HEK293 (cell line): ENCODE results near the gene UACA.

Experiments
- CTCF ChIA-PET: fragments of 350-600 bp; formaldehyde crosslinking; extraction: SDS; loops from one replicate; lab custom pipeline; 2021; ENCODE audit warnings: antibody characterized with exemption; lab: Yijun Ruan, JAX
- POLR2A ChIA-PET: fragments of 300-600 bp; formaldehyde crosslinking; extraction: SDS; loops from one replicate; lab custom pipeline; 2020; ENCODE audit warnings: antibody characterized with exemption, inconsistent platforms; lab: Yijun Ruan, JAX
- H3K27ac ChIP-seq: fragments of 200-500 bp; sonication (Bioruptor generic); 2 replicates; pipeline ENCODE4 v1.5.1; 2014; ENCODE audit warnings: low read depth, low read length, control low read depth, inconsistent platforms; ENCODE audit errors: extremely low read depth
- H3K36me3 ChIP-seq, 2 experiments: fragments of 200-500 bp in 1 of 2; sonication (Bioruptor generic) in 1 of 2; 1 replicate in 1 of 2; 2 replicates in 1 of 2; pipeline ENCODE4 v1.5.1; 2014 to 2017; ENCODE audit warnings: inconsistent platforms in 2 of 2, low read length in 2 of 2; ENCODE audit not compliant: control insufficient read depth in 2 of 2, insufficient read depth in 1 of 2
- H3K4me1 ChIP-seq: fragments of 200-500 bp; sonication (Bioruptor generic); 2 replicates; pipeline ENCODE4 v1.5.1; 2014; ENCODE audit warnings: mild to moderate bottlenecking, low read length, inconsistent platforms; ENCODE audit not compliant: control insufficient read depth, insufficient read depth
- H3K4me3 ChIP-seq: 2 replicates; pipeline ENCODE4 v1.5.1; 2011; ENCODE audit warnings: low read depth, mild to moderate bottlenecking, control low read depth, low read length, moderate library complexity
- H3K9me3 ChIP-seq: fragments of 200-500 bp; sonication (Bioruptor generic); 2 replicates; pipeline ENCODE4 v1.5.1; 2014; ENCODE audit warnings: low read depth, low read length, inconsistent platforms; ENCODE audit not compliant: control insufficient read depth, insufficient read depth
- FEZF1 ChIP-seq: fragments of 450-650 bp; formaldehyde crosslinking; IDR thresholded peaks from 2 replicates; pipeline ENCODE4 v1.5.1; 2016; ENCODE audit warnings: missing biosample characterization, missing genetic modification characterization
- GFI1B ChIP-seq: fragments of 450-650 bp; formaldehyde crosslinking; IDR thresholded peaks from 2 replicates; pipeline ENCODE4 v1.5.1; 2016; ENCODE audit warnings: missing biosample characterization, missing genetic modification characterization
- GLIS1 ChIP-seq: fragments of 450-650 bp; formaldehyde crosslinking; IDR thresholded peaks from 2 replicates; pipeline ENCODE4 v1.5.1; 2016; ENCODE audit warnings: missing biosample characterization, missing genetic modification characterization
- ZNF112 ChIP-seq: fragments of 450-650 bp; formaldehyde crosslinking; IDR thresholded peaks from 2 replicates; pipeline ENCODE4 v1.5.0; 2017; ENCODE audit warnings: missing biosample characterization, missing genetic modification characterization
- ZNF146 ChIP-seq: fragments of 450-650 bp; formaldehyde crosslinking; IDR thresholded peaks from 2 replicates; pipeline ENCODE4 v1.5.1; 2016; ENCODE audit warnings: missing biosample characterization, missing genetic modification characterization
- ZNF19 ChIP-seq: fragments of 450-650 bp; formaldehyde crosslinking; IDR thresholded peaks from 2 replicates; pipeline ENCODE4; 2016; ENCODE audit warnings: missing biosample characterization, missing genetic modification characterization, low read depth
- ZNF239 ChIP-seq: fragments of 450-650 bp; formaldehyde crosslinking; IDR thresholded peaks from 2 replicates; pipeline ENCODE4 v1.5.1; 2016; ENCODE audit warnings: missing biosample characterization, missing genetic modification characterization
- ZNF37A ChIP-seq: fragments of 450-650 bp; IDR thresholded peaks from 2 replicates; pipeline ENCODE4 v1.5.1; 2018; ENCODE audit warnings: missing biosample characterization, missing genetic modification characterization
- ZNF423 ChIP-seq: fragments of 450-650 bp; formaldehyde crosslinking; IDR thresholded peaks from 2 replicates; pipeline ENCODE4 v1.5.1; 2016; ENCODE audit warnings: missing biosample characterization, missing genetic modification characterization
- ZNF623 ChIP-seq: fragments of 450-650 bp; formaldehyde crosslinking; IDR thresholded peaks from 2 replicates; pipeline ENCODE4 v1.5.1; 2016; ENCODE audit warnings: missing biosample characterization, missing genetic modification characterization
- ZNF660 ChIP-seq: fragments of 450-650 bp; IDR thresholded peaks from 2 replicates; pipeline ENCODE4 v1.5.1; 2018; ENCODE audit warnings: missing biosample characterization, mild to moderate bottlenecking, missing genetic modification characterization
- ZNF670 ChIP-seq: fragments of 450-650 bp; formaldehyde crosslinking; IDR thresholded peaks from 2 replicates; pipeline ENCODE4 v1.5.1; 2016; ENCODE audit warnings: missing biosample characterization, missing genetic modification characterization, low read depth
- ZNF707 ChIP-seq: fragments of 450-650 bp; formaldehyde crosslinking; IDR thresholded peaks from 2 replicates; pipeline ENCODE4 v1.5.1; 2016; ENCODE audit warnings: missing biosample characterization, missing genetic modification characterization
- ZNF785 ChIP-seq: fragments of 450-650 bp; formaldehyde crosslinking; IDR thresholded peaks from 2 replicates; pipeline ENCODE4 v1.5.1; 2016; ENCODE audit warnings: missing biosample characterization, missing genetic modification characterization
- TF ChIP-seq, protein P1 (sequence below): fragments of 450-650 bp; formaldehyde crosslinking; IDR thresholded peaks from 2 replicates; pipeline ENCODE4 v1.5.0; 2017; ENCODE audit warnings: missing biosample characterization, missing genetic modification characterization, borderline replicate concordance
- TF ChIP-seq, protein P2 (sequence below): fragments of 450-650 bp; formaldehyde crosslinking; IDR thresholded peaks from 2 replicates; pipeline ENCODE4 v1.5.1; 2017; ENCODE audit warnings: missing biosample characterization, missing genetic modification characterization
- TF ChIP-seq, protein P3 (sequence below): fragments of 450-650 bp; formaldehyde crosslinking; IDR thresholded peaks from 2 replicates; pipeline ENCODE4 v1.5.1; 2016; ENCODE audit warnings: missing biosample characterization, missing genetic modification characterization, borderline replicate concordance
- TF ChIP-seq, protein P4 (sequence below): fragments of 450-650 bp; formaldehyde crosslinking; IDR thresholded peaks from 2 replicates; pipeline ENCODE4 v1.5.1; 2016; ENCODE audit warnings: missing biosample characterization, missing genetic modification characterization

Gene UACA

DNA sequence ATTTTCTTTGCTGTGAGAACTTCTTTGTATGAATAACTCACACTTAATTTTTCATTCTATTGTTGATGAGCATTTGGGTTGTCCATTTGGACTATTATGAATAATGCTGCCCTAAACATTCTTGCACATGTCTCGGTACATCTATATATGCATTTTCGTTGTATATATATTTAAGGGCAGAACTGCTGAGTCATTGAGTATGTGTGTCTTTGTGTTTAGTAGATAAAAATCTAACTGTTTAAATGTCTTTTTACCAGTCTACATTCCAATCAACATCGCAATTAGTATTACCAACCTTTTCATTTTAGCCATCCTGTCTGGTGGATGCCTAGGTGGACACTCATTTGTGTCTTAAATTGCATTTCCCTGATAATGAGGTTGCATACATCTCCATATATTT lies 144.4 kb downstream of the UACA start:
- ChIA-PET CTCF (interaction anchor here (1.0 kb wide), 1 partner anchor 17 kb away, joined by 3 read pairs; no protein-coding TSS in a partner anchor), POLR2A (interaction anchor here (0.6 kb wide), 1 partner anchor 1257 kb away, joined by 4 read pairs; no protein-coding TSS in a partner anchor)
- TF ChIP-seq ZNF37A (tag by site-specific recombination): no peak
- no peak for TF ChIP-seq FEZF1 (tag by site-specific recombination)
- no peak for TF ChIP-seq GFI1B (tag by site-specific recombination)
- TF ChIP-seq ZNF623 (tag by site-specific recombination): no peak
- no peak for TF ChIP-seq ZNF146 (tag by site-specific recombination)
- TF ChIP-seq, protein P1, sequence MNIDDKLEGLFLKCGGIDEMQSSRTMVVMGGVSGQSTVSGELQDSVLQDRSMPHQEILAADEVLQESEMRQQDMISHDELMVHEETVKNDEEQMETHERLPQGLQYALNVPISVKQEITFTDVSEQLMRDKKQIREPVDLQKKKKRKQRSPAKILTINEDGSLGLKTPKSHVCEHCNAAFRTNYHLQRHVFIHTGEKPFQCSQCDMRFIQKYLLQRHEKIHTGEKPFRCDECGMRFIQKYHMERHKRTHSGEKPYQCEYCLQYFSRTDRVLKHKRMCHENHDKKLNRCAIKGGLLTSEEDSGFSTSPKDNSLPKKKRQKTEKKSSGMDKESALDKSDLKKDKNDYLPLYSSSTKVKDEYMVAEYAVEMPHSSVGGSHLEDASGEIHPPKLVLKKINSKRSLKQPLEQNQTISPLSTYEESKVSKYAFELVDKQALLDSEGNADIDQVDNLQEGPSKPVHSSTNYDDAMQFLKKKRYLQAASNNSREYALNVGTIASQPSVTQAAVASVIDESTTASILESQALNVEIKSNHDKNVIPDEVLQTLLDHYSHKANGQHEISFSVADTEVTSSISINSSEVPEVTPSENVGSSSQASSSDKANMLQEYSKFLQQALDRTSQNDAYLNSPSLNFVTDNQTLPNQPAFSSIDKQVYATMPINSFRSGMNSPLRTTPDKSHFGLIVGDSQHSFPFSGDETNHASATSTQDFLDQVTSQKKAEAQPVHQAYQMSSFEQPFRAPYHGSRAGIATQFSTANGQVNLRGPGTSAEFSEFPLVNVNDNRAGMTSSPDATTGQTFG (tag by site-specific recombination): no peak
- TF ChIP-seq ZNF660 (tag by site-specific recombination): no peak
- no peak for TF ChIP-seq ZNF423 (tag by site-specific recombination)
- TF ChIP-seq ZNF670 (tag by site-specific recombination): no peak
- H3K27ac ChIP-seq: no peak overlapping the region
- no peaks in the 10 kb centered on the region; the same call in 1 of the 2 replicates for H3K9me3 ChIP-seq
- H3K4me1 ChIP-seq: peaks cover 5% of the 10 kb centered on the region
- no peaks in the 10 kb centered on the region for H3K36me3 ChIP-seq
- H3K4me3 ChIP-seq: no peak overlapping the region

DNA sequence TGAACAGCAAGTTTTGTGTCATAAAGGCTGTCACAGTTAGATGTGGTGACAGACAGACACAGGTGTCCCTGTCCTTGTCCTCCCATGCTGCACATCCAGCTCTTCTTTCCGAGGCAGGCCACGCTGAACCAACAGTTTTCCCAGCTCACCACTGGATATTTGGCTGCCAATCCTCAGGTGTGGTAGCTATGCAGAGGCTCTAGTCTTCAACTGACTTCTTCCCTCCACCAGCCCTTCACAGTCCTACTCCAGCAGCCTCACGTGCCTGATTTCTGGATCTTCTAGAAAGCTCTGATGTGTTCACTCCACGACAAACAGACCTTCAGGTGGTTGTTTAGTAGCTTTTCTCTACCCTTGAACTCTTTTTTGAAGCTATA lies 145.5 kb downstream of the UACA start:
- H3K36me3 ChIP-seq: no peaks in the 10 kb centered on the region
- no peak overlapping the region for H3K27ac ChIP-seq
- ChIA-PET CTCF (interaction anchor here (1.0 to 1.1 kb wide), 2 partner anchors 19 to 49 kb away, joined by 3 to 4 read pairs; no protein-coding TSS in a partner anchor), POLR2A (no interaction called here)
- no peaks in the 10 kb centered on the region; the same call in 1 of the 2 replicates for H3K9me3 ChIP-seq
- peaks cover 5% of the 10 kb centered on the region for H3K4me1 ChIP-seq
- TF ChIP-seq ZNF707 (tag by site-specific recombination) (no peak), ZNF19 (no peak), FEZF1 (tag by site-specific recombination) (no peak), GLIS1 (tag by site-specific recombination) (no peak), ZNF785 (tag by site-specific recombination) (no peak), ZNF239 (no peak), ZNF112 (tag by site-specific recombination) (no peak)
- TF ChIP-seq, protein P2, sequence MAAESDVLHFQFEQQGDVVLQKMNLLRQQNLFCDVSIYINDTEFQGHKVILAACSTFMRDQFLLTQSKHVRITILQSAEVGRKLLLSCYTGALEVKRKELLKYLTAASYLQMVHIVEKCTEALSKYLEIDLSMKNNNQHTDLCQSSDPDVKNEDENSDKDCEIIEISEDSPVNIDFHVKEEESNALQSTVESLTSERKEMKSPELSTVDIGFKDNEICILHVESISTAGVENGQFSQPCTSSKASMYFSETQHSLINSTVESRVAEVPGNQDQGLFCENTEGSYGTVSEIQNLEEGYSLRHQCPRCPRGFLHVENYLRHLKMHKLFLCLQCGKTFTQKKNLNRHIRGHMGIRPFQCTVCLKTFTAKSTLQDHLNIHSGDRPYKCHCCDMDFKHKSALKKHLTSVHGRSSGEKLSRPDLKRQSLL: no peak
- TF ChIP-seq, protein P3, sequence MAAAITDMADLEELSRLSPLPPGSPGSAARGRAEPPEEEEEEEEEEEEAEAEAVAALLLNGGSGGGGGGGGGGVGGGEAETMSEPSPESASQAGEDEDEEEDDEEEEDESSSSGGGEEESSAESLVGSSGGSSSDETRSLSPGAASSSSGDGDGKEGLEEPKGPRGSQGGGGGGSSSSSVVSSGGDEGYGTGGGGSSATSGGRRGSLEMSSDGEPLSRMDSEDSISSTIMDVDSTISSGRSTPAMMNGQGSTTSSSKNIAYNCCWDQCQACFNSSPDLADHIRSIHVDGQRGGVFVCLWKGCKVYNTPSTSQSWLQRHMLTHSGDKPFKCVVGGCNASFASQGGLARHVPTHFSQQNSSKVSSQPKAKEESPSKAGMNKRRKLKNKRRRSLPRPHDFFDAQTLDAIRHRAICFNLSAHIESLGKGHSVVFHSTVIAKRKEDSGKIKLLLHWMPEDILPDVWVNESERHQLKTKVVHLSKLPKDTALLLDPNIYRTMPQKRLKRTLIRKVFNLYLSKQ (tag by site-specific recombination): no peak
- TF ChIP-seq, protein P4, sequence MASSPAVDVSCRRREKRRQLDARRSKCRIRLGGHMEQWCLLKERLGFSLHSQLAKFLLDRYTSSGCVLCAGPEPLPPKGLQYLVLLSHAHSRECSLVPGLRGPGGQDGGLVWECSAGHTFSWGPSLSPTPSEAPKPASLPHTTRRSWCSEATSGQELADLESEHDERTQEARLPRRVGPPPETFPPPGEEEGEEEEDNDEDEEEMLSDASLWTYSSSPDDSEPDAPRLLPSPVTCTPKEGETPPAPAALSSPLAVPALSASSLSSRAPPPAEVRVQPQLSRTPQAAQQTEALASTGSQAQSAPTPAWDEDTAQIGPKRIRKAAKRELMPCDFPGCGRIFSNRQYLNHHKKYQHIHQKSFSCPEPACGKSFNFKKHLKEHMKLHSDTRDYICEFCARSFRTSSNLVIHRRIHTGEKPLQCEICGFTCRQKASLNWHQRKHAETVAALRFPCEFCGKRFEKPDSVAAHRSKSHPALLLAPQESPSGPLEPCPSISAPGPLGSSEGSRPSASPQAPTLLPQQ: no peak
- no peak overlapping the region for H3K4me3 ChIP-seq
